NCI-H2227 (cell line): ENCODE measurements around the gene NFE2.
"Not testable (repeated sequence)": the region's sequence is repeated elsewhere in the genome, so short reads cannot be mapped to it uniquely, and the experiment has no call there.

Experiments
- DNase-seq: peaks from one replicate; lab custom pipeline; 2025; ENCODE audit not compliant: unreplicated experiment; lab: John Stamatoyannopoulos, UW

The NFE2 gene

DNA sequence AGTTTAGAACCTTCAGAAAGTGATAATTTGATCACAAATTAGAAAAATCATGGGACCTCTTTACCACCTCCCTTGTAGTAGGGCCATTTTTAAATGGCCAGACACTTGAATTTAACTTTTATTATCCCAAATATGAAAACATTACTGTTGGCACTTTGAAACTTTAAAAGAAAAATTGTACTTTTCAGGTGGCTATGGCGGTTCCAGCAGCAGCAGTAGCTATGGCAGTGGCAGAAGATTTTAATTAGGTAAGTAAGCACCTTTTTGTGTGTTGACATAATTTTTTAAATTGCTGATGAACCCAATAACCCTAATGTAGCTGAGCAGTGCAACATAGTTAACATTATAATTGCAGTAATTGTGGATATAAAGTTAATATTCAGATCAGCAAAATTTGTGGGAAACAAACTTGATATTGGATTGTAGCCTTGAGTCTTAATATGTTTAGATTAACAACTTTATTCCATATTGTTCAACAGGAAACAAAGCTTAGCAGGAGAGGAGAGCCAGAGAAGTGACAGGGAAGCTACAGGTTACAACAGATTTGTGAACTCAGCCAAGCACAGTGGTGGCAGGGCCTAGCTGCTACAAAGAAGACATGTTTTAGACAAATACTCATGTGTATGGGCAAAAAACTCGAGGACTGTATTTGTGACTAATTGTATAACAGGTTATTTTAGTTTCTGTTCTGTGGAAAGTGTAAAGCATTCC is 16.6 kb downstream of the NFE2 start:
- DNase-seq: not testable (repeated sequence)

DNA sequence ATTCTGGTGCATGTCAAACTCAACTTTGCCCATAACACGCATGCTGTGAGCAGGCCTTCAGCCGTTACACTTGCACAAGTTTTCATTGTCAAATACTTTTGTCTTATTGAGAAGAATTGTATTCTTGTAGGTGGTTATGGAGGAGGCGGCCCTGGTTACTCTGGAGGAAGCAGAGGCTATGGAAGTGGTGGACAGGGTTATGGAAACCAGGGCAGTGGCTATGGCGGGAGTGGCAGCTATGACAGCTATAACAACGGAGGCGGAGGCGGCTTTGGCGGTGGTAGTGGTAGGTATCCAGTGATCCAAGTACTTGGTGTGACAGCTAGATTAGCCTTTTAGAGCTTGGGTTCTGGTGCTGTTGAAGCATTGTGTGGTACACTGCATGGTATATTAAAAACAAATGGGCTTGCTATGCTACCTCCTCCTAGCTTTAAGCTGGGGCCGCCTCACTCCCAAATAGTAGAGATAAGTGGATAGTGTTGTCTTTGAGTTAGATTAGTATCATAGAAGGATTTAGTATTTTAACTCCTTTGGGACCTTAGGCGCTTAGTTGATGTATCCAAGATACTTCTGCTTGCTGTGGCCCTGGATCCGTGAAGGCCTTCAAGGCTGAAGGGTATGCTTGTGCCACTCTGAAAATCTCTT is 17.7 kb downstream of the NFE2 start:
- DNase-seq: no peak

DNA sequence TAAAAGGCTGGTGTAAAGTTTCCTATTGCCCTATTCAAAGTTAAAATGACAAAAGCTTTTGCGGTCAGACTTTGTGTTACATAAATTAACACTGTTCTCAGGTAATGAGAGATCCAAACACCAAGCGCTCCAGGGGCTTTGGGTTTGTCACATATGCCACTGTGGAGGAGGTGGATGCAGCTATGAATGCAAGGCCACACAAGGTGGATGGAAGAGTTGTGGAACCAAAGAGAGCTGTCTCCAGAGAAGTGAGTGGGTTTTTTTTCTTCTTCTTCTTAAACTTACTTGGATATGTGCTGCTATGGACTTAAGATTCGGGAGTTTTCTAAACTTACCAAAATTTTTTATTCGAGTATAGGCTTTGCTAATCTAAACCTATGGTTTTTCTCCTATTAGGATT is 19.1 kb downstream of the NFE2 start:
- not testable (repeated sequence) for DNase-seq

DNA sequence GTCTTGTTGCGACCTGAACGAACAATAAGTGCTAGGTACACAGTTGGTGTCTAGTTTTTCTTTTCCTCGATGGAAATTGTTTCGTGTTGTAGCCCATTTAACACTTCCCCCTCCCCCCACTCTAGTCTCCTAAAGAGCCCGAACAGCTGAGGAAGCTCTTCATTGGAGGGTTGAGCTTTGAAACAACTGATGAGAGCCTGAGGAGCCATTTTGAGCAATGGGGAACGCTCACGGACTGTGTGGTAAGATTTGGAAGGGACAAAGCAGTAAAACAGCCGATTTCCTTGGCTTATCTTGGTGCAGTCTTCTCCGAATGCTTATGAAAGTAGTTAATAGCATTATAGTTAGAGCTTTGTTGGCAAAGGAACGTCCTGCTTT is 19.6 kb downstream of the NFE2 start:
- not testable (repeated sequence) for DNase-seq

DNA sequence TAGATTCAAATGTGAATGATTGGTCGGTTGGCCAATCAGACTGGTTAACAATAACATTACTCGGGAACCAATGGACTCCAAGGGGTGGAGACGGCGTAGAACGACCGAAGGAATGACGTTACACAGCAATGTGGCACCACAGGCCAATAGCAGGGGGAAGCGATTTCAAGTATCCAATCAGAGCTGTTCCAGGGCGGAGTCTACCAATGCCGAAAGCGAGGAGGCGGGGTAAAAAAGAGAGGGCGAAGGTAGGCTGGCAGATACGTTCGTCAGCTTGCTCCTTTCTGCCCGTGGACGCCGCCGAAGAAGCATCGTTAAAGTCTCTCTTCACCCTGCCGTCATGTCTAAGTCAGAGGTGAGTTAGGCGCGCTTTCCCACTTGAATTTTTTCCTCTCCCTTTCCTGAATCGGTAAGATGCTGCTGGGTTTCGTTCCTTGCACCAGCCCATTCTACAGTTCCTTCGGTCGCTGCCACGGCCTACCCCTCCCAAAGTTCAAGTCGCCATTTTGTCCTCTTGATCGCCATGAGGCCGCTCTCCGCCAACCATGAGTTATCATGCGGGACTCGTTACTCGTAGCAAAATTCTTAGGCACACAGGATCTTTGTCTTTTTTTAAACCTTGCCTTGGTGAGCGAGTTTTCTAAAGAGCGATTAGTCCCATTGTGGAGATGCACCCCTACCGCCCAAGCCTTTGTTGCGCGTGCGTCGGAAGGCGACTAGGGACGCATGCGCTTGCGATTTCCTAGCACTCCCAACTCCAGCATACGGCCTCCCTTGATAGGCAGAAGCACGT is 20.2 kb downstream of the NFE2 start, which contains the start of gene HNRNPA1:
HNRNPA1 (plus strand) TSS at position 259 of the 793 bp plus-strand sequence; CDS start at position 341, 82 bp downstream.
- DNase-seq: peak; percentile 97

DNA sequence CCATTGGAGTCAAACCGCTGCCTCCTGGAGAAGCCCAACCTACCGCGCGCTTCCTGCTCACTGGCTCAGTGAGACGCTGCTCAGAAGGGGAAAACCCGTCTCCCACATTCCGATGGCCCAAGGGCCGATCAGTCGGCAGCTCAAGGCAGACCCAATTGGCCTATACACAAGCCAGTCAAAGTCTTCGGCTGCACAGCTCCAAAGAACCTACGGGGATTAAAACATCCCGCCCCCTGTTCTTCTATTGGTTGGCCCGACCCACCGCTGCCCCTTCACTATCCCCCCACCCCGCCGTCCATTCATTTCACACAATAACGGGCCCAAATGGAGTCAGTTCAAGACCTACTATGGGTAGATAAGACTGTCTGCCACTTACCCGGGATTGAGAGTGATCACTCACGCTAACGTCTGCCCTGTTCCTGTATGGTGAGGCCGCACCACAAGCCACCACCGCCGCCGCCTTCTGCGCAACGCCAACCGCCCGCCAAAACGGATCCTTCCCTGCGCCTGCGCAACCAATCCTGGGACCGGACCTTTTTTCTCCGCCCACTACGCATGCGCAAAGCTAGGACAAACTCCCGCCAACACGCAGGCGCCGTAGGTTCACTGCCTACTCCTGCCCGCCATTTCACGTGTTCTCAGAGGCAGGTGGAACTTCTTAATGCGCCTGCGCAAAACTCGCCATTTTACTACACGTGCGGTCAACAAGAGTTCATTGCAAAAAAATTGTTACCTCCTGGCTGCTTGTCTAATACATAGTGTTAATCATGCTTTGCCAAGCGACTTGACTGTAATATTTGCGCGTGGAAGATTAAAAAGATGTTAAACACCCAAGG is 21.0 kb downstream of the NFE2 start, which contains the start of gene CBX5:
CBX5 (minus strand) TSS at position 491 of the 836 bp plus-strand sequence. CDS start 22,472 bp downstream, outside the sequence.
- DNase-seq: peak; percentile 98

DNA sequence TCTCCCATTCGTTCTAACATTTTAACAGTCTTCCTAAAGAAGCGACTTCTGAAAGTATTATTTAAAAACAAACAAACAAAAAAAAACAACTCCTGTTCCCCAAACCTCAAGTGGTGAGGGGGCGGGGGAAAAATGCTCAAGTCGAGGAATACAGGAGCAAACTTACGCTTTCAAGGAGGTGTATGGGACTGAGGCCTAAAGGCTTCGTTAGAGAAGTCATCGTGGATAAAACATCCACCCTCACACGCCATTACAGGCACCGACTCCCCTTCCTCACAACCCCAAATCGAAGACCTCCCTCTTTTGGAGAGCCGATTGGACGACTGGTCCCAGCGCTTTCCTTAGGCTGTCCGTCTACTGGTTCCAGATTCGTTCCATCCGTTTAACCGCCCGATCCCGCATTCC is 21.6 kb downstream of the NFE2 start:
- DNase-seq: no peak

DNA sequence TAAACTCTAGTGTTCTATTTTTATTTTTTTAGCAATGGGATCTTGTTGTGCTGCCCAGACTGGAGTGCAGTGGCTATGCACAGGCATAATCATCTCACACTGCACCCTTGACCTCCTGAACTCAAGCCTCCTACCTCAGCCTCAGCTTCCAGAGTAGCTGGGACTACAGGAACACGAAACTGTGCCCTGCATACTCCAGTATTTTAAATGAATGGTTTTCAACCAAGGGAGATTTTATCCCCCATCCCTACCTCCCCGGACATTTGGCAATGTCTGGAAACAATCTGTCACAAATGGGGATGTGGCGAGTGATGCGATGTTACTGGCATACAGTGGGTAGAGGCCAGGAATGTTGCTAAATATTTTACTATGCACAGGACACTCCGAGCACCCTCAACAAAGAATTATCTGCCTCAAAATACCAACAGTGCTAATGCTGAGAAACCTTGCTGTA is 23.0 kb downstream of the NFE2 start:
- DNase-seq: no peak

DNA sequence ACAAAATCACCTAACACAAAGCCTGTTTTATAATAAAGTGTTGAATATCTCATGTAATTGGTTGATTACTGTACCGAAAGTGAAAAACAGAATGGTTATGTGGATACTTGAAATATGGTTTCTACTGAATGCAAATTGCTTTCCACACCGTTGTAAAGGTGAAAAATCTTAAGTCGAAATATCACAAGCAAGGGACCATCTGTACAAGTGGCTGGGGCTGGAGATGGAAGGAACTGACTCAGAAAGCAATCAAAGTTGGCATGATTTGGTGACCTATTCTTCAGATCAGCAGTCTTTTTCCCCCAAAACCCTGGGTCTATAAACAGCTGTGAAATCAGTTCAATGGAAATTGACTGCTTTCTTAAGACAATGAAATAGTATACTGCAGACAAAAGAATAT is 24.4 kb downstream of the NFE2 start:
- DNase-seq: no peak

DNA sequence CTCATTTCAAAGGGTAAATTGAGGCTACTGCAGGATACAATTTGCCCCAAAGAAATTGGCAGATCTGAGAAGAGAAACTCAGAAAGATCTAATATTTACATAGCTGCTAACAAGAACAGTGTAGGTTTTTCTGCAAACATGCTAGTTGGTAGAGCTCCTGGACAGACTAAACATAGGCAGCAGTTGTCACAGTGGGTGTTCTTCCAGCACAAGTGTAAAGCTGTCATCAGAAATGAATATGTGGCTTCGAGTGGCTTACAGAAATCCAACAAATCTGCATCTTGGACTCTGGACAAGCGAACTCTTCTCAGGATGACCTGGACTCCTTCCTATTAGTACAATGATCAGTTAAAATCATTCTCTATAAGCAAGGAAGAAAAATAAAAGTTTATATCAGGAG is 26.8 kb downstream of the NFE2 start:
- peak; percentile 23 for DNase-seq

DNA sequence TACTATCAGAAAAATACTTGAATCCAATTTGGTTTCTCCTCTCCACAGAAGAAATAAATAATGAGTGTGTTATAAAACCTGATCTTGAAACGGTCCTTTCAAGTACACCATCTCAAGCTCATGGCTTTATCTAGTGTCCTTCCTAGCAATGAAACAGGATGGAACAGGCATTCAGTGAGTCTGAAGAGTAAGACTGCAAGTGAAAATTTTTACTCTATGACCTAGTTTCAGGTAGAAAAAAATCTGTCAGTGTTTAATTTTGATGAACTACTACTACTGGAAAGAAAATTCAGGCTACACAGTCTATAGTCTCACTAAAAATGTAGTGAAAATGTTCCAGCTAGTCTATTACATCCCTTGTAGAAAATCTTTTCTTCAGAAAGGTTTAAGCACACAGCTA is 28.6 kb downstream of the NFE2 start:
- DNase-seq: no peak

DNA sequence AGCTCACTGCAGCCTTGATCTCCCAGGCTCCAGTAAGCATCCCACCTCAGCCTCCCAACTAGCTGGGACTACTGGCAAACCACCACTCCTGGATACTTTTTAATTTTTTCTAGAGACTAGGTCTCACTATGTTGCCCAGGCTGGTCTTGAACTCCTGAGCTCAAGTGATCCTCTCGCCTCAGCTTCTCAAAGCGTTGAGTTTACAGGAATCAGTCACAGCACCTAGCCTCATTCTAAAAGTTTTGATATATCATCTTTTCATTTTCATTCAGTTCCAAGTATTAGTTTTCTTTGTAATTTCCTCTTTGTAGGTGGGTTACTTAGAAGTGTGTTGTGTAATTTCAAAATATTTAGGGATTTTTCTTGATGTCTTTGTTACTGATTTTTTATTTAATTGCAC is 30.5 kb downstream of the NFE2 start:
- DNase-seq: no peak

DNA sequence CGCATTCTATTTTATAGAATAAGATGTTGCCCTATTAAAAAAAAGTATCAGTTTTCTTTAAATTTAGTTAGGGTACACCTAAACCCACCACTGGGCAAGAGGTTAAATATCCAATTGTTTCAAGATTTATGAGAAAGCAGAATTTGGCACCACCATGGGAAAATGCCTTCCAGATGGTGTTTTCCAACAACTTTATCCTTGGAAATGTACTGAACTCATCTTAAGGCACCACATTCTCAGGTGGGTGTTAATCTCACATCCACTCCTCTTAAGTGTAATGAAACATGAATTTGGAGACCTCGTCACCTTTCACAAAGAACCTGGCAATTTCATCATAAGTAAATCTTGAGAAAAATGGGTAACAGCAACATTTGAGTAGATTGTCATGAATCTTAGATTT is 34.0 kb downstream of the NFE2 start:
- DNase-seq: no peak

DNA sequence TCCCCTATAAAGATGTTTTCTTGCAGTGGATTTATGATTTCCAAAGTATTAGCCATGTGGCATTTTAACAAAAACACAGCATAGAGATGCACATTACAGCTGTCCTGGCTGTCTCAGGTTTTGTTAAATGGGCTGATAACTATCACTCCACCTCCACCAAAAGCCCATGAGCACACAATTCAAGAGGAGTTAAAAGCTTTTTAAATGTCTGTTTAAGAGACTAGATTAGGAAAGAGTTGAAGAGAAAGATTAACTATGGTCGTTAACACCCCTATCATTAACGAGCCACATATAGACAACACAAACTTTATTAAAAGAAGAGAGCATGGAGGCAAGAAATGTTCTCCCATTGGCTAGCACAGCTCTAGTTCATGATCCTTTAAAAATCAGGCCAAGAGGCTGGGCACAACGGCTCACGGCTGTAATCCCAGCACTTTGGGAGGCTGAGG is 35.4 kb downstream of the NFE2 start:
- no peak for DNase-seq

DNA sequence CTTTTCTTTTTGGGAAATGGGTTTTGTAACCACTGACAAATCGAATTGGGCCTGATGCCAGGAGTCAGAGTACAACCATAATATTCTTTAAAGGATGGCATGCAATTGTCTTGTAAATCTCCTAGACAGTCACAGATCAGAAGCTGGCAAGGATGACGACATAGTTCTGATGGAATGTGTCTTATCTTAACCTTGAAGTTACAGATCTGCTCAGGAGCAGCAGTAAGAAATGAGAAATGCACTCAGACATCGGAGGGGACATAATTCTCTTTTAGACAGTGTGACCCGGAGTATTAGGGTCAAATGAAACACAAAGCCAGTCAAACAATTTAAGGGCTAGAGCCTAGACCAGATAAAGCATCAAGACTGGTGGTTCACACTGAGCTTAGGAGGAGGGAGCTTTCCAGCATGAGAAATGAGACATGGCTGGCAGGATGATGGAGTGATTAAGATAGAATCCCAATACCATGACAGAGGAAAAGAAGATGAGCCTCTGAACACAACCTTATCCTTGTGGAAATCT is 38.4 kb downstream of the NFE2 start:
- DNase-seq: peak; percentile 34

DNA sequence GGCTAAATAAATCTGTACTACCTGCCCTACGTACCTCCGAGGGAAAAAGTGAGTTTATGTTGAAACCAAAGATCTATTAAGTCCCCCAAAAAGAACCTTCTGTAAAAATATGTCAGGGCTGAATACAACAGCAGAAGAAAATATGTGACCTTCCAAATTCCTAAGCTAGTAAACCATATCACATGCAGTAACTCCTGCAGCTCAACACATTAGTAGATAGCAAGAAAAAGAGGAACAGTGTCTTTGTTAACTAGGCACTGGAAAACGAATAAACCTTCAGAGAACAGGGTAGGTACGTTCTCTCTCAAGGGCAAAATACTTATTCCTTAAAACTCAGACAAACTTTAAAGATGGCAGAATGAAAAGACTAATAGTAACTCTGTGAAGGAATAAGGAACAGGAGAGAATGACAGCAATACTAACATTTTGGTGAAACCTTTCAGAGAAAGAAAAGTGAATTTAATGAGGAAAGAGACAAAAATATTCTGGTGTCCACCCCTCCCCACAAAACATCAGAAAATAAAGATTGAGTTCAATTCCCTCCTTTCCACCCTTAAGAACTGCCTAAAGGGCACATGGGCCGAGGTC is 38.9 kb downstream of the NFE2 start:
- DNase-seq: no peak

DNA sequence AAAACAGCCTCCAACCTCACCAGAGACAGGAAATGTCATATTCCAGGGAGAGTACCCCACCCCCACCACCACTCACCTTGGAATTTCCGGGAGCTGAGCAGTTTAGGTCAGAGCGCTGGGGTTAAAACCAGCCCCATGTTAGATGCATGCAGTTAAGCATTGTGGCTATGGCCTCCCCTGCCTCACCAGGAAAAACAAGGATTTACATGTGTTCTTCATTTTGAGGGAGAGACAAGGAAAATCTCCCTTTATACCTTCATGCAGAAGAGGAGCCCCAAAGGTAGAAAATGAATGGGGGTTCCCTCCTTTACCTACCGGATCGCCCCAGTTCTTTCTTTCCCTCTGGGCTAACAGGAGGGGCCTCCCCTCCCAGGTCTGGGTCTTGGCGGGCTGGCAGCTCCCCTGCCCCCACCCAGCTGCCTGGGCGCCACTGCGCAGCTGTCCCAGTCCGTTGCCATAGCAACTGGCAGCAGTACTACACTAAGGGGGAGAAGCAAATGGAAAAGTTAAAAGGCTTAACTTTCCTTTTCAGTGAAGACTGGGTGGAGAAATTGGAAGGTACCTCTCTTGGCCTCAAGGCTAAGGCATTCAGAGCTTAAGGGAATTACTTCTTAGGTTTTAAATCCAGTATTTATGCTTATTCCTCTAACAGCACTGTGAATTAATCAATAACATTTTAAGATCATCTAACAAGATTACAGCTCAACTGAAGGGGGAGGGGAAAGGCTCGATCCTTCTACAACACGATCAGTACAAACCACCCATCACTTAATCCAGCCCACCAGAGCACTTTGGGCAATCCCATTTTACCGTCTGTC is 41.4 kb downstream of the NFE2 start:
- DNase-seq: peak; percentile 93

DNA sequence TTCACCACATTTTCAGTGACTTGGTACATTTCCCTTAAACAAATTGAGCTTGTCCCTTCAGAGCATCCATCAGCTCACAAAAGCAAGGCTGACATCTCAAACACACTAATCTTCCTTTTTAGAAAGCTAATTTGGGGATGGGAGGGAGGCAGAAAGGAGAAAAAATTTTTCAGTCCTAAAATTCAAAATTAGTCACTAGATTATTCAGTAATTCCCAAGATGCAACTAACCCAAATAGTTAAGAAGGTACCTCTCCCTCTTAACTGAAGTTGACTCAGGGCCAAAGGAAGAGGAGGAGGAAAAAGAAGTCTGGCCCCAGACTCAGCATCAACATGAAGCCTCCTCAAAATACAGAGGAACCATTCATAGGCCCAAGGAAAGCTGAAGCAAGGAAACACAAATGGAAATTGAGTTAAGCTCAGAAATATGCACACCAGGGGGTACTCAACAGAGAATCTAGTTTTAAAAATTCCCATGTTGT is 42.6 kb downstream of the NFE2 start:
- no peak for DNase-seq

DNA sequence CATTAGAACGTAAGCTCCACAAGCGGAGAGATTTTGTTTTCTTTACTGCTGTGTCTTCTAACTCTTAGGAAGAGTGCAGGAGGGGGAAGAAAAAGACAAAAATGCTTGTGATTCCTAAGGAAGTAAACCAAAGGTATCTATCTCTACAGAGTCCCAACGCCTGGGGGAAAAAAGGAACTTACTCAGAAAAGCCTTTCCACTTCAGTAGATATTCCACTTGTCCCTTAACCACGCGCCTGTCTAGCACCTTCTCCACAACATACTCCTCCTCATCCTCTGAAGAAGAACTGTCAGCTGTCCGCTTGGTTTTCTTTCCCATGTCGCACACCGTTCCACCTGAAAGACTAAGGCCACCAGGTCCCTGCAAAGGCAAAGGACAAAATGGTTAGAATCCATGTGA is 43.5 kb downstream of the NFE2 start:
- no peak for DNase-seq
